HepG2 (cell line): ENCODE measurements around the gene U2AF1L4. TPM values are rescaled to one million over a fixed set of nuclear protein-coding genes. Genes with fewer than 3 reads are reported as not detected.

Source experiments
- ETV6 ChIP-seq: sonication (generic); formaldehyde crosslinking; conservative IDR thresholded peaks from 2 replicates; pipeline ENCODE4 v1.4.0; 2020; ENCODE audit warnings: missing genetic modification reagents
- HOXA3 ChIP-seq: sonication (generic); formaldehyde crosslinking; IDR thresholded peaks from 2 replicates; pipeline ENCODE4 v1.5.0; 2020; ENCODE audit warnings: missing genetic modification reagents
- HOXA7 ChIP-seq: sonication (generic); formaldehyde crosslinking; IDR thresholded peaks from 2 replicates; pipeline ENCODE4 v1.8.1; 2022; ENCODE audit warnings: mild to moderate bottlenecking, missing genetic modification reagents, moderate library complexity
- ISL2 ChIP-seq: sonication (generic); formaldehyde crosslinking; IDR thresholded peaks from 2 replicates; pipeline ENCODE4 v1.5.0; 2020; ENCODE audit warnings: missing genetic modification reagents
- ISX ChIP-seq: sonication (generic); formaldehyde crosslinking; conservative IDR thresholded peaks from 2 replicates; pipeline ENCODE4 v1.5.0; 2020; ENCODE audit warnings: missing genetic modification reagents
- NKX3-1 ChIP-seq: sonication (generic); formaldehyde crosslinking; IDR thresholded peaks from 2 replicates; pipeline ENCODE4 v1.5.0; 2020; ENCODE audit warnings: missing genetic modification reagents
- SNAI1 ChIP-seq: sonication (generic); formaldehyde crosslinking; IDR thresholded peaks from 2 replicates; pipeline ENCODE4 v1.5.0; 2020; ENCODE audit warnings: mild to moderate bottlenecking, missing genetic modification reagents, borderline replicate concordance
- SOX13 ChIP-seq, 3 experiments: fragments of 450-650 bp in 1 of 3; sonication (generic) in 1 of 3; formaldehyde crosslinking in 1 of 3; IDR thresholded peaks in 2 of 3; conservative IDR thresholded peaks in 1 of 3; 2 replicates each; pipeline versions ENCODE4 v1.5.0 to v1.6.1; 2016 to 2020; ENCODE audit warnings: antibody characterized with exemption in 1 of 3, mild to moderate bottlenecking in 1 of 3, missing compliant biosample characterization in 1 of 3, missing genetic modification reagents in 1 of 3, moderate library complexity in 1 of 3
- SOX6 ChIP-seq, 2 experiments: fragments of 450-650 bp in 1 of 2; sonication (generic) in 1 of 2; formaldehyde crosslinking in 1 of 2; IDR thresholded peaks; 2 replicates each; pipeline versions ENCODE4 v1.4.0 to v1.6.1; 2017 to 2020; ENCODE audit warnings: antibody characterized with exemption in 1 of 2, mild to moderate bottlenecking in 1 of 2, missing genetic modification reagents in 1 of 2
- ZNF337 ChIP-seq: sonication (generic); formaldehyde crosslinking; IDR thresholded peaks from 2 replicates; pipeline ENCODE4 v1.5.1; 2020; ENCODE audit warnings: missing genetic modification reagents, low read depth, mild to moderate bottlenecking, borderline replicate concordance
- ZNF749 ChIP-seq: sonication (generic); formaldehyde crosslinking; IDR thresholded peaks from 2 replicates; pipeline ENCODE4 v1.8.0; 2022; ENCODE audit warnings: mild to moderate bottlenecking, missing genetic modification reagents, moderate library complexity, borderline replicate concordance
- polyA plus RNA-seq, 8 experiments: library from polyadenylated mRNA; depleted of rRNA in 3 of 8; stranded (reverse) in 7 of 8; unstranded in 1 of 8; fragments of >200 nt; fragmentation: Illumina TruSeq in 4 of 8; extraction: Trizol in 4 of 8; gene quantifications; 2 replicates each; pipeline versions ENCODE4 v1.2.1 to v1.2.3, GENCODE V29; 2011 to 2016; ENCODE audit warnings: low read depth in 4 of 8, missing spikeins in 1 of 8, mixed read lengths in 1 of 8; ENCODE audit not compliant: insufficient read depth in 1 of 8
- total RNA-seq, 5 experiments: library from RNA; depleted of rRNA; stranded (reverse); fragments of >200 nt; fragmentation: Illumina TruSeq; extraction: Trizol; gene quantifications; 2 replicates each; pipeline ENCODE4 v1.2.3, GENCODE V29; 2016; ENCODE audit warnings: low read depth in 1 of 5
- TF ChIP-seq, protein P1 (sequence below): conservative IDR thresholded peaks from 2 replicates; pipeline ENCODE4 v1.6.1; 2018; ENCODE audit warnings: missing genetic modification reagents
- TF ChIP-seq, protein P2 (sequence below): sonication (generic); formaldehyde crosslinking; IDR thresholded peaks from 2 replicates; pipeline ENCODE4 v1.5.1; 2020; ENCODE audit warnings: missing genetic modification reagents, mild to moderate bottlenecking, borderline replicate concordance
- TF ChIP-seq, protein P3 (sequence below): sonication (generic); formaldehyde crosslinking; IDR thresholded peaks from 2 replicates; pipeline ENCODE4 v1.9.0; 2021; ENCODE audit warnings: mild to moderate bottlenecking, missing genetic modification reagents
- TF ChIP-seq, protein P4 (sequence below): sonication (generic); formaldehyde crosslinking; IDR thresholded peaks from 2 replicates; pipeline ENCODE4 v1.5.0; 2020; ENCODE audit warnings: missing genetic modification reagents

Gene U2AF1L4
- total and polyA plus RNA-seq, 2 of the 13 experiments (the other 11 are each of a cell fraction or from before 2014, with no cell fraction given) = 7.9 to 15.4 TPM

DNA sequence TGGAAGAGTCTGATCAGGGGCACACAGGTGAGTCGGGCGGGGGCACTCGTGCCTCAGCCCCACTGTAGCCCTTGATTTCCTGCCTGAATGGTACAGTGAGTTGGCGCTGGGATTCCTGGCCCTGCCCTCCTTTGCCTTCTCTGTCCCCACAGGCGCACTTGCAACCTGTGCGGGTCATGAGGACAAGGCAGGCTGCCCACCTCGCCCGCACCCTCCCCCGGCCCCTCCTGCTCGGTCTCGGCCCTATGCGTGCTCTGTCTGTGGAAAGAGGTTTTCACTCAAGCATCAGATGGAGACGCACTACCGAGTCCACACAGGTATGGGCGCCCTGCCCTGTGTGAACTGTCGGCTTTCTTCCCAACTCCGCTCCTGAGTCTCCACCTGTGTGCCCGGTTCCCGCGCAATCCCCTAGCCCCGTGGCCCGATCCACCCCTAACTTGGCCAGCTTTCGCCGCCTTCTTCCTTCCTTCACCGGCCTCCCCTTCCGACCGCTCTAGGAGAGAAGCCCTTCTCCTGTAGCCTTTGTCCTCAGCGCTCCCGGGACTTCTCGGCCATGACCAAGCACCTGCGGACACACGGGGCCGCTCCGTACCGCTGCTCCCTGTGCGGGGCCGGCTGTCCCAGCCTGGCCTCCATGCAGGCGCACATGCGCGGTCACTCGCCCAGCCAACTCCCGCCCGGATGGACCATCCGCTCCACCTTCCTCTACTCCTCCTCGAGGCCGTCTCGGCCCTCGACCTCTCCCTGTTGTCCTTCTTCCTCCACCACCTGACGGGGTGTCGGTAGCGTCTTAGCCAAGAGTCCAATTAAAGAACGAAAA, 29.0 kb downstream of the U2AF1L4 start (continued):
- TF ChIP-seq, protein P1, sequence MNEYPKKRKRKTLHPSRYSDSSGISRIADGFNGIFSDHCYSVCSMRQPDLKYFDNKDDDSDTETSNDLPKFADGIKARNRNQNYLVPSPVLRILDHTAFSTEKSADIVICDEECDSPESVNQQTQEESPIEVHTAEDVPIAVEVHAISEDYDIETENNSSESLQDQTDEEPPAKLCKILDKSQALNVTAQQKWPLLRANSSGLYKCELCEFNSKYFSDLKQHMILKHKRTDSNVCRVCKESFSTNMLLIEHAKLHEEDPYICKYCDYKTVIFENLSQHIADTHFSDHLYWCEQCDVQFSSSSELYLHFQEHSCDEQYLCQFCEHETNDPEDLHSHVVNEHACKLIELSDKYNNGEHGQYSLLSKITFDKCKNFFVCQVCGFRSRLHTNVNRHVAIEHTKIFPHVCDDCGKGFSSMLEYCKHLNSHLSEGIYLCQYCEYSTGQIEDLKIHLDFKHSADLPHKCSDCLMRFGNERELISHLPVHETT (CRISPR knock-in tag) = no peak
- TF ChIP-seq, protein P2, sequence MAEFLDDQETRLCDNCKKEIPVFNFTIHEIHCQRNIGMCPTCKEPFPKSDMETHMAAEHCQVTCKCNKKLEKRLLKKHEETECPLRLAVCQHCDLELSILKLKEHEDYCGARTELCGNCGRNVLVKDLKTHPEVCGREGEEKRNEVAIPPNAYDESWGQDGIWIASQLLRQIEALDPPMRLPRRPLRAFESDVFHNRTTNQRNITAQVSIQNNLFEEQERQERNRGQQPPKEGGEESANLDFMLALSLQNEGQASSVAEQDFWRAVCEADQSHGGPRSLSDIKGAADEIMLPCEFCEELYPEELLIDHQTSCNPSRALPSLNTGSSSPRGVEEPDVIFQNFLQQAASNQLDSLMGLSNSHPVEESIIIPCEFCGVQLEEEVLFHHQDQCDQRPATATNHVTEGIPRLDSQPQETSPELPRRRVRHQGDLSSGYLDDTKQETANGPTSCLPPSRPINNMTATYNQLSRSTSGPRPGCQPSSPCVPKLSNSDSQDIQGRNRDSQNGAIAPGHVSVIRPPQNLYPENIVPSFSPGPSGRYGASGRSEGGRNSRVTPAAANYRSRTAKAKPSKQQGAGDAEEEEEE (CRISPR knock-in tag) = 0 out of 2 replicates have a peak, but pooled peaks have one; percentile 24
- no peak for TF ChIP-seq HOXA3
- TF ChIP-seq ETV6 (CRISPR knock-in tag) = no peak
- no peak for TF ChIP-seq ISL2 (CRISPR knock-in tag)
- no peak for TF ChIP-seq SNAI1 (CRISPR knock-in tag)
- no peak for TF ChIP-seq ISX (CRISPR knock-in tag)
- TF ChIP-seq NKX3-1 (CRISPR knock-in tag) = no peak; the same call in none of the 2 replicates
- TF ChIP-seq ZNF337 (CRISPR knock-in tag) = 0 out of 2 replicates have a peak, but pooled peaks have one; percentile 32
- TF ChIP-seq SOX13 (IDR thresholded peaks at IDR 0.05) = no peak
- TF ChIP-seq SOX13 (CRISPR knock-in tag; conservative IDR thresholded peaks at IDR 0.05 in 1 of 2, IDR thresholded peaks at IDR 0.05 in 1 of 2) = no peak; a peak in 1 of 4 replicates
- TF ChIP-seq, protein P3, sequence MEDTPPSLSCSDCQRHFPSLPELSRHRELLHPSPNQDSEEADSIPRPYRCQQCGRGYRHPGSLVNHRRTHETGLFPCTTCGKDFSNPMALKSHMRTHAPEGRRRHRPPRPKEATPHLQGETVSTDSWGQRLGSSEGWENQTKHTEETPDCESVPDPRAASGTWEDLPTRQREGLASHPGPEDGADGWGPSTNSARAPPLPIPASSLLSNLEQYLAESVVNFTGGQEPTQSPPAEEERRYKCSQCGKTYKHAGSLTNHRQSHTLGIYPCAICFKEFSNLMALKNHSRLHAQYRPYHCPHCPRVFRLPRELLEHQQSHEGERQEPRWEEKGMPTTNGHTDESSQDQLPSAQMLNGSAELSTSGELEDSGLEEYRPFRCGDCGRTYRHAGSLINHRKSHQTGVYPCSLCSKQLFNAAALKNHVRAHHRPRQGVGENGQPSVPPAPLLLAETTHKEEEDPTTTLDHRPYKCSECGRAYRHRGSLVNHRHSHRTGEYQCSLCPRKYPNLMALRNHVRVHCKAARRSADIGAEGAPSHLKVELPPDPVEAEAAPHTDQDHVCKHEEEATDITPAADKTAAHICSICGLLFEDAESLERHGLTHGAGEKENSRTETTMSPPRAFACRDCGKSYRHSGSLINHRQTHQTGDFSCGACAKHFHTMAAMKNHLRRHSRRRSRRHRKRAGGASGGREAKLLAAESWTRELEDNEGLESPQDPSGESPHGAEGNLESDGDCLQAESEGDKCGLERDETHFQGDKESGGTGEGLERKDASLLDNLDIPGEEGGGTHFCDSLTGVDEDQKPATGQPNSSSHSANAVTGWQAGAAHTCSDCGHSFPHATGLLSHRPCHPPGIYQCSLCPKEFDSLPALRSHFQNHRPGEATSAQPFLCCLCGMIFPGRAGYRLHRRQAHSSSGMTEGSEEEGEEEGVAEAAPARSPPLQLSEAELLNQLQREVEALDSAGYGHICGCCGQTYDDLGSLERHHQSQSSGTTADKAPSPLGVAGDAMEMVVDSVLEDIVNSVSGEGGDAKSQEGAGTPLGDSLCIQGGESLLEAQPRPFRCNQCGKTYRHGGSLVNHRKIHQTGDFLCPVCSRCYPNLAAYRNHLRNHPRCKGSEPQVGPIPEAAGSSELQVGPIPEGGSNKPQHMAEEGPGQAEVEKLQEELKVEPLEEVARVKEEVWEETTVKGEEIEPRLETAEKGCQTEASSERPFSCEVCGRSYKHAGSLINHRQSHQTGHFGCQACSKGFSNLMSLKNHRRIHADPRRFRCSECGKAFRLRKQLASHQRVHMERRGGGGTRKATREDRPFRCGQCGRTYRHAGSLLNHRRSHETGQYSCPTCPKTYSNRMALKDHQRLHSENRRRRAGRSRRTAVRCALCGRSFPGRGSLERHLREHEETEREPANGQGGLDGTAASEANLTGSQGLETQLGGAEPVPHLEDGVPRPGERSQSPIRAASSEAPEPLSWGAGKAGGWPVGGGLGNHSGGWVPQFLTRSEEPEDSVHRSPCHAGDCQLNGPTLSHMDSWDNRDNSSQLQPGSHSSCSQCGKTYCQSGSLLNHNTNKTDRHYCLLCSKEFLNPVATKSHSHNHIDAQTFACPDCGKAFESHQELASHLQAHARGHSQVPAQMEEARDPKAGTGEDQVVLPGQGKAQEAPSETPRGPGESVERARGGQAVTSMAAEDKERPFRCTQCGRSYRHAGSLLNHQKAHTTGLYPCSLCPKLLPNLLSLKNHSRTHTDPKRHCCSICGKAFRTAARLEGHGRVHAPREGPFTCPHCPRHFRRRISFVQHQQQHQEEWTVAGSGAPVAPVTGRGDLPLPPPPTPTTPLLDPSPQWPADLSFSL (CRISPR knock-in tag) = 0 out of 2 replicates have a peak, but pooled peaks have one; percentile 9
- no peak for TF ChIP-seq SOX6 (IDR thresholded peaks at IDR 0.05)
- TF ChIP-seq SOX6 (CRISPR knock-in tag; IDR thresholded peaks at IDR 0.05) = no peak
- TF ChIP-seq HOXA7 (CRISPR knock-in tag) = no peak
- peak; percentile 48 for TF ChIP-seq ZNF749 (CRISPR knock-in tag)
- TF ChIP-seq, protein P4, sequence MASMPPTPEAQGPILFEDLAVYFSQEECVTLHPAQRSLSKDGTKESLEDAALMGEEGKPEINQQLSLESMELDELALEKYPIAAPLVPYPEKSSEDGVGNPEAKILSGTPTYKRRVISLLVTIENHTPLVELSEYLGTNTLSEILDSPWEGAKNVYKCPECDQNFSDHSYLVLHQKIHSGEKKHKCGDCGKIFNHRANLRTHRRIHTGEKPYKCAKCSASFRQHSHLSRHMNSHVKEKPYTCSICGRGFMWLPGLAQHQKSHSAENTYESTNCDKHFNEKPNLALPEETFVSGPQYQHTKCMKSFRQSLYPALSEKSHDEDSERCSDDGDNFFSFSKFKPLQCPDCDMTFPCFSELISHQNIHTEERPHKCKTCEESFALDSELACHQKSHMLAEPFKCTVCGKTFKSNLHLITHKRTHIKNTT (CRISPR knock-in tag) = no peak
